IPS-20b (cell line): Measurements from ENCODE around the gene BRD3.
A peak's percentile ranks its signal among the peaks of the same experiment; 100 is the strongest.
"Not testable (repeated sequence)": the region's sequence is repeated elsewhere in the genome, so short reads cannot be mapped to it uniquely, and the experiment has no call there.

ENCODE experiments used
- H3K27ac ChIP-seq: one replicate; pipeline ENCODE4 v1.5.1; 2013; ENCODE audit warnings: low read length
- H3K27me3 ChIP-seq: 2 replicates; pipeline ENCODE4 v1.6.1; 2013; ENCODE audit warnings: mild to moderate bottlenecking, low read length, inconsistent platforms; ENCODE audit not compliant: insufficient read depth
- H3K36me3 ChIP-seq: 2 replicates; pipeline ENCODE4 v1.6.1; 2013; ENCODE audit warnings: low read depth, mild to moderate bottlenecking, inconsistent platforms, low read length, moderate library complexity; ENCODE audit not compliant: insufficient read depth
- H3K4me1 ChIP-seq: 2 replicates; pipeline ENCODE4 v1.6.1; 2013; ENCODE audit warnings: mild to moderate bottlenecking, control low read depth, inconsistent platforms, low read length, moderate library complexity; ENCODE audit not compliant: insufficient read depth
- H3K4me3 ChIP-seq: 2 replicates; pipeline ENCODE4 v1.5.1; 2013; ENCODE audit warnings: mild to moderate bottlenecking, low read length, inconsistent platforms
- H3K9ac ChIP-seq: 2 replicates; pipeline ENCODE4 v1.6.1; 2013; ENCODE audit warnings: low read depth, mild to moderate bottlenecking, inconsistent platforms, low read length, moderate library complexity
- H3K9me3 ChIP-seq: 2 replicates; pipeline ENCODE4 v1.6.1; 2013; ENCODE audit warnings: mild to moderate bottlenecking, low read depth, low read length, inconsistent platforms; ENCODE audit not compliant: insufficient read depth

Gene BRD3

GRCh38 chr9:134067904-134068743 lies at the start of gene BRD3:
TSS of gene BRD3 (minus strand) at chr9:134068026. CDS start at chr9:134053477, 14,549 bp downstream.
- H3K9ac ChIP-seq = peak within 1 kb of the TSS; percentile 96
- no peaks in the 10 kb centered on the region for H3K36me3 ChIP-seq
- peaks cover 3% of the 10 kb centered on the region; the same call in 1 of the 2 replicates for H3K4me1 ChIP-seq
- H3K27me3 ChIP-seq = peaks cover 23% of the 10 kb centered on the region
- no peaks in the 10 kb centered on the region for H3K9me3 ChIP-seq
- H3K4me3 ChIP-seq = peak within 1 kb of the TSS; percentile 95
- H3K27ac ChIP-seq = peak within 1 kb of the TSS; percentile 70

GRCh38 chr9:134112561-134112960 lies 44.7 kb upstream of the BRD3 start:
- H3K4me3 ChIP-seq = no peak overlapping the region
- H3K27me3 ChIP-seq = no peaks in the 10 kb centered on the region
- H3K9ac ChIP-seq = no peak overlapping the region
- no peak overlapping the region for H3K27ac ChIP-seq
- no peaks in the 10 kb centered on the region for H3K36me3 ChIP-seq
- H3K9me3 ChIP-seq = no peaks in the 10 kb centered on the region
- no peaks in the 10 kb centered on the region for H3K4me1 ChIP-seq

- H3K9ac ChIP-seq = no peak overlapping the region
- H3K4me1 ChIP-seq = no peaks in the 10 kb centered on the region
- no peaks in the 10 kb centered on the region for H3K27me3 ChIP-seq
- no peaks in the 10 kb centered on the region for H3K9me3 ChIP-seq
- H3K27ac ChIP-seq = no peak overlapping the region
- H3K36me3 ChIP-seq = no peaks in the 10 kb centered on the region
- no peak overlapping the region for H3K4me3 ChIP-seq
These were observed 43.2 kb upstream of the BRD3 start for GRCh38 chr9:134111064-134111463.

GRCh38 chr9:134103391-134103998 lies 35.7 kb upstream of the BRD3 start:
- no peak overlapping the region for H3K9ac ChIP-seq
- no peak overlapping the region for H3K27ac ChIP-seq

GRCh38 chr9:134101623-134102149 lies 33.9 kb upstream of the BRD3 start:
- Histone ChIP-seq H3K4me1 (no peaks in the 10 kb centered on the region), H3K36me3 (no peaks in the 10 kb centered on the region), H3K27me3 (no peaks in the 10 kb centered on the region; the same call in 1 of the 2 replicates), H3K9ac (no peak overlapping the region), H3K27ac (no peak overlapping the region), H3K9me3 (peaks cover 2% of the 10 kb centered on the region; the same call in 1 of the 2 replicates), H3K4me3 (no peak overlapping the region)

More at GRCh38 chr9:134103391-134103998, 35.7 kb upstream of the BRD3 start:
- H3K4me1 ChIP-seq = no peaks in the 10 kb centered on the region
- no peaks in the 10 kb centered on the region; the same call in 1 of the 2 replicates for H3K27me3 ChIP-seq
- H3K4me3 ChIP-seq = no peak overlapping the region
- peaks cover 2% of the 10 kb centered on the region; the same call in 1 of the 2 replicates for H3K9me3 ChIP-seq
- H3K36me3 ChIP-seq = no peaks in the 10 kb centered on the region

GRCh38 chr9:134101133-134101532 lies 33.3 kb upstream of the BRD3 start:
- not testable (repeated sequence) for H3K36me3 ChIP-seq, H3K4me1 ChIP-seq, H3K9ac ChIP-seq, H3K27ac ChIP-seq, H3K27me3 ChIP-seq, H3K4me3 ChIP-seq, H3K9me3 ChIP-seq

- Histone ChIP-seq H3K36me3 (no peaks in the 10 kb centered on the region), H3K9me3 (peaks cover 2% of the 10 kb centered on the region; the same call in 1 of the 2 replicates), H3K27ac (no peak overlapping the region), H3K4me3 (no peak overlapping the region), H3K4me1 (no peaks in the 10 kb centered on the region), H3K27me3 (no peaks in the 10 kb centered on the region; the same call in 1 of the 2 replicates), H3K9ac (no peak overlapping the region)
These were observed 32.2 kb upstream of the BRD3 start for GRCh38 chr9:134100040-134100439.

- no peaks in the 10 kb centered on the region for H3K4me1 ChIP-seq
- no peak overlapping the region for H3K27ac ChIP-seq
- no peak overlapping the region for H3K4me3 ChIP-seq
- H3K27me3 ChIP-seq = no peaks in the 10 kb centered on the region; the same call in 1 of the 2 replicates
- H3K9me3 ChIP-seq = 0 out of 2 replicates have a peak, but pooled peaks cover 2% of the 10 kb centered on the region
- H3K9ac ChIP-seq = no peak overlapping the region
- H3K36me3 ChIP-seq = no peaks in the 10 kb centered on the region
These were observed 31.4 kb upstream of the BRD3 start for GRCh38 chr9:134099123-134099761.

- no peaks in the 10 kb centered on the region for H3K27me3 ChIP-seq
- H3K9ac ChIP-seq = no peak overlapping the region
- no peaks in the 10 kb centered on the region for H3K4me1 ChIP-seq
- H3K27ac ChIP-seq = no peak overlapping the region
- H3K36me3 ChIP-seq = no peaks in the 10 kb centered on the region
- H3K4me3 ChIP-seq = no peak overlapping the region
- H3K9me3 ChIP-seq = no peaks in the 10 kb centered on the region
These were observed 22.1 kb upstream of the BRD3 start for GRCh38 chr9:134089972-134090371.

- Histone ChIP-seq H3K4me3 (no peak overlapping the region), H3K4me1 (no peaks in the 10 kb centered on the region), H3K27ac (no peak overlapping the region), H3K9me3 (no peaks in the 10 kb centered on the region), H3K36me3 (no peaks in the 10 kb centered on the region), H3K27me3 (no peaks in the 10 kb centered on the region), H3K9ac (no peak overlapping the region)
These were observed 20.4 kb upstream of the BRD3 start for GRCh38 chr9:134088063-134088725.

- no peak overlapping the region for H3K9ac ChIP-seq
- H3K27me3 ChIP-seq = no peaks in the 10 kb centered on the region
- H3K4me3 ChIP-seq = no peak overlapping the region
- H3K27ac ChIP-seq = no peak overlapping the region
- no peaks in the 10 kb centered on the region for H3K4me1 ChIP-seq
- no peaks in the 10 kb centered on the region for H3K9me3 ChIP-seq
- H3K36me3 ChIP-seq = no peaks in the 10 kb centered on the region
These were observed 17.8 kb upstream of the BRD3 start for GRCh38 chr9:134085674-134086073.
